ENCODE data around the gene TTYH2.

DNA sequence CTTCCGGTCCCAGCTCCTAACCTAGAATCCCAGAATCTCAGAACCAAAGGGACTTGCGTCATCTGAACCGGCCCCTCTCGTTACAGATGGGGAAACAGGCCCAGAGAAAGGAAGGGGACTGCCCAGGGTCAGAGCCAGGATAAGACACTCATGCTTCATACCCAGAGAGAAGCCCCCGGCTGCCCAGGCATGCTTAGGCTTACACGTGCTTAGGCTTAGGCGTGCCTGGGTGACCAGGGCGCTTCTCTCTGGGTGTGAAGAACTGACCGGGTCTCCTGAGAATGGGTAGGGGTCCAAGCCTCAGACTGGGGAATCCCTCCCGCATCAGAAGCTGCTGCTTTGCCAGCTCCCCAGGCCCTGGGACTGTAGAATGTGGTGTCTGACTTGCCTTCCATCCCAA lies 30.8 kb downstream of the TTYH2 start:
- no peak for TF ChIP-seq EZH2 (IDR thresholded peaks at IDR 0.05; ENCODE audit: borderline replicate concordance, low read length)
- no peak for TF ChIP-seq CTCF (IDR thresholded peaks at IDR 0.05; ENCODE audit: low read length)

All from OCI-LY1 (cell line).